Karpas-422 (cell line): Measurements from ENCODE around the gene SLC5A10. TPM values are rescaled to one million over a fixed set of nuclear protein-coding genes. Genes with fewer than 3 reads are reported as not detected.
A peak's percentile ranks its signal among the peaks of the same experiment; 100 is the strongest.

Source experiments
- DNase-seq: peaks from one replicate; pipeline ENCODE4 v3.0.0-alpha.2; 2015
- H2AFZ ChIP-seq: fragments of 200-600 bp; sonication (generic); 2 replicates; pipeline ENCODE4 v1.6.1; 2014; ENCODE audit warnings: antibody characterized with exemption, low read length, mixed read lengths
- H3K27ac ChIP-seq: fragments of 200-600 bp; sonication (generic); 2 replicates; pipeline ENCODE4 v1.5.1; 2014; ENCODE audit warnings: mild to moderate bottlenecking, low read length, moderate library complexity
- H3K27me3 ChIP-seq: fragments of 200-600 bp; sonication (generic); 2 replicates; pipeline ENCODE4 v1.6.1; 2014; ENCODE audit warnings: low read length, mixed read lengths
- H3K36me3 ChIP-seq: fragments of 200-600 bp; sonication (generic); 2 replicates; pipeline ENCODE4 v1.6.1; 2014; ENCODE audit warnings: low read length, mixed read lengths; ENCODE audit not compliant: insufficient read depth
- H3K4me1 ChIP-seq: fragments of 200-600 bp; sonication (generic); 2 replicates; pipeline ENCODE4 v1.6.1; 2014; ENCODE audit warnings: mild to moderate bottlenecking, low read length, mixed read lengths
- H3K4me2 ChIP-seq: fragments of 200-600 bp; sonication (generic); 2 replicates; pipeline ENCODE4 v1.6.1; 2014; ENCODE audit warnings: low read length, low read depth, mild to moderate bottlenecking; ENCODE audit not compliant: poor library complexity, severe bottlenecking
- H3K4me3 ChIP-seq: fragments of 200-600 bp; sonication (generic); 2 replicates; pipeline ENCODE4 v1.5.1; 2014; ENCODE audit warnings: mild to moderate bottlenecking, antibody characterized with exemption, low read length, mixed read lengths
- H3K79me2 ChIP-seq: fragments of 200-600 bp; sonication (generic); 2 replicates; pipeline ENCODE4 v1.6.1; 2014; ENCODE audit warnings: mild to moderate bottlenecking, low read length, mixed read lengths
- H3K9ac ChIP-seq: fragments of 200-600 bp; sonication (generic); 2 replicates; pipeline ENCODE4 v1.6.0; 2014; ENCODE audit warnings: low read length
- H3K9me2 ChIP-seq: fragments of 200-600 bp; sonication (generic), shearing (Covaris generic); replicated peaks from 2 replicates; pipeline ENCODE4 v1.6.0; 2014; ENCODE audit warnings: mild to moderate bottlenecking, low read length, moderate library complexity; ENCODE audit not compliant: insufficient read depth
- H3K9me3 ChIP-seq: fragments of 300-700, 200-600 bp; sonication (generic); 2 replicates; pipeline ENCODE4 v1.6.1; 2014; ENCODE audit warnings: low read length, mixed read lengths
- H4K20me1 ChIP-seq: fragments of 200-600 bp; sonication (generic); 2 replicates; pipeline ENCODE4 v1.6.1; 2014; ENCODE audit warnings: mild to moderate bottlenecking, antibody characterized with exemption, low read length, low read depth; ENCODE audit not compliant: insufficient read depth
- total RNA-seq: library from RNA; depleted of rRNA; stranded (reverse); fragments of >200 nt; shearing (Covaris generic); gene quantifications from 2 replicates; pipeline ENCODE4 v1.2.3, GENCODE V29; 2014; ENCODE audit warnings: low replicate concordance

The SLC5A10 gene
- total RNA-seq, 1 experiment from 2014 or later, result not detected

DNA sequence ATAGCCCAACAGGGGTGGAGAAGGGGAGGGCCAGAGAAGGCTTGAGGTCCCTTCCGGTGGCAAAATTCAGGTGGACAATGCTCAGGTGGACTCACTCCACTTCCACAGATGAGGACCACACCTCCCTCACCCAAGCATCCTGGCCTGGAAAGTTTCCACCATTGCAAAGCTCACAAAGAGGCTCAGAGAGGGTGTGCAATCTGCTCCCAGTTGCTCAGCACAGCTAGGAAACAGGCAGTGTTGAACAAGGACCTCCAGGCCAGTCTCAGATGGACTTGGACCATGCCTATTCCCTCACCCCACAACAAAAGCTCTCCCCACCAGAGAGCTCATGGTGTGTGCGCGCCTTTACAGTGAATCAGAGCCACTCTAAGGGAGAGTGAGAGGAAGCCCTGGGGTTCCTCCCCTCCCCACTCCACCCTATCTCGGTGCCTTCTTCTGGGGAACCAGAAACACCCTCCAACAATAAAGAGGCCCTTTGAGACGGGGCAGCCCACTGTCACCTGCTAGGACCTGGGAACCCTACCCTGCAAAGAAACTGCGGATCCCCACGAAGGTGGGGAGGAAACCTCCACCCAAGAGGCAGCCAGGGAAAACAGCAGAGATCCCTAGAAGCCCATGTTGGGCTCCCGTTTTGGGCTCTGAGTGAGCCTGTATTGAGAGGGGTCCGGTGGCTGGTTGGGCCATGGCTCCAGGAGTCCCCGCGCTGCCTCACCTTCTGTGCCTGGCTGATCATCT lies 51.0 kb downstream of the SLC5A10 start:
- peak overlapping the region; percentile 87 for H3K4me2 ChIP-seq
- no peaks in the 10 kb centered on the region for H3K27me3 ChIP-seq
- peak overlapping the region; percentile 78 for H3K4me3 ChIP-seq
- H4K20me1 ChIP-seq, result no peaks in the 10 kb centered on the region
- H3K4me1 ChIP-seq, result peaks cover 34% of the 10 kb centered on the region
- H3K9me2 ChIP-seq, result no peaks in the 10 kb centered on the region
- no peaks in the 10 kb centered on the region for H3K9me3 ChIP-seq
- no peaks in the 10 kb centered on the region; the same call in 1 of the 2 replicates for H3K36me3 ChIP-seq
- H3K27ac ChIP-seq, result no peak overlapping the region
- H2AFZ ChIP-seq, result no peak overlapping the region
- peaks cover 14% of the 10 kb centered on the region for H3K79me2 ChIP-seq
- DNase-seq, result no peak
- H3K9ac ChIP-seq, result peak overlapping the region; percentile 84; the same call in 1 of the 2 replicates

DNA sequence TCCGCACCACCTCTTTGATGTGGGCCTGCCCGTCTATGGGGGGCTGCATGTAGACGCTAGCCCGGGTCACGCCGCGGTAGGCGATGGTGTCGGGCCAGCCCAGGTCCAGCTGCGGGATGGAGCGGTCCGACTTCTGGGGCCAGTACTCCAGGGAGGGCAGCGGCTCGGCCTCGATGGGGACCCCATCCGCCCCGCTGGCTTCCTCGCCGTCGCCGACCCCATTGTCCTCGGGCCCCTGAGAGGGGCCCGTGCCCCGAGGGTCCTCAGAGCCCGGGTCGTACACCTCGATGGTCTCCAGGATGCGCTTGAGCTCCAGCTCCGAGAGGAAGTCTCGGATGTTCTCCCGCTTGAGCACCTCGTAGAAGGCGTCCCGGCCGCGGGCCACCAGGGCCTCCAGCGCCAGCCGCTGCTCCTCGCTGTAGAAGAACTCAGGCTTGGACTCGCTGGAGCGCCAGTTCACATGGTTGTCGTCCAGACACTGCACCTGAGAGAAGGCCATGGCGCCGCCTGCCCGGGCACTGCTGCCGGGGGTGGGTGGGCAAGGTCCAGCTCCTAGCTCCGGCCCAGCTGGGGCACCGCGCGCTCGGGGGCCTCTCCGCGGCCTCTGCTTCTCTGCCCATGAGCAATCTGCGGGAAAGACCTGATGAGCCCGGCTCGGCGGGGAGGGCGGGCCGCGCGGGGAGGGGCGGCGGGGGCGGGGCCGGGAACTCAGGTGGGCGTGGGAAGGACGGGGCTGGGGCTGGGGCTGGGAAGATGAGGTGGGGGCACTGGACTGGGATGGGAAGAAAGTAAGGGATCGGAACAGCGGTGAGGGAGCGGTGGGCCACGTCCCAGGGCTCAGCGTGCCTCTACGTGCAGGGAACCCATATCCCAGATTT lies 51.8 kb downstream of the SLC5A10 start:
- no peaks in the 10 kb centered on the region; the same call in 1 of the 2 replicates for H3K36me3 ChIP-seq
- DNase-seq, result peak; percentile 52
- H3K4me2 ChIP-seq, result peak overlapping the region; percentile 87
- no peak overlapping the region for H3K27ac ChIP-seq
- H3K4me1 ChIP-seq, result peaks cover 34% of the 10 kb centered on the region
- peaks cover 14% of the 10 kb centered on the region for H3K79me2 ChIP-seq
- H3K9me3 ChIP-seq, result no peaks in the 10 kb centered on the region
- H3K27me3 ChIP-seq, result no peaks in the 10 kb centered on the region
- H3K4me3 ChIP-seq, result peak overlapping the region; percentile 78
- H4K20me1 ChIP-seq, result no peaks in the 10 kb centered on the region
- peak overlapping the region; percentile 84 for H3K9ac ChIP-seq
- H2AFZ ChIP-seq, result peak overlapping the region; percentile 56; the same call in 1 of the 2 replicates
- no peaks in the 10 kb centered on the region for H3K9me2 ChIP-seq

DNA sequence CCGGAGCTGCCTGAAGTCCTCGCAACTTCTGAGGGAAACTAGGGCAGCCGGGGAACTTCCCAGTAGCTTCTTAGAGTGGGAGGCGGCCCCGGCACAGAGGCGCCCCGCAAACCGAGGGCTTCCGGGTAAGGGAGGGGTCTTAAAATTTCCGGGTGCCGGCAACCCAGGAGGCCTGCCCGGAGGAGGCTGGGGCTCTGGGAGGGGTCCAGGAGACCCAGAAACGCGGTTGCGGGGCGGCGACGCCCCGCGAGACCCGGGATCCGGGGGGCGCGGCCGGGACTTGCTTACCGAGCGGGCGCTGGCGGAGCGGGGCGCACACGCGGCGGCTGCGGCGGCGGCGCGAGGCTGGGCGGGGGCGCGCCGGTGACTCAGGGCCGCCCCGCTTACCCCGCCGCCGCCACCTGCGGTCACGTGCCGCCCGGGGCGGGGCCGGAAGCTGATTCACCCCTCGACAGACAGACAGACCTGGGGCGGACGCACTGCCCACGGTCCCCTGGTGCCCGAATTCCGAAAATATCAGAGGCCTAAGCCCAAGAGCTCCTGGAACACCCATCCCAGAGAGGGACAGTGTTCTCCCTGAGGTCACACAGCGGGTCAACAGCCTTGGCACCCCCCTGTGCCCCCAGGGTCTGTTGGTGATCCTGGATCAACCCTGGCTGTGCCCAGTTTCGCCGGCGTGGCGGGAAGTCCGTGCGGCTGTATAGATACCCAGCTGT lies 52.6 kb downstream of the SLC5A10 start, which contains the start of gene FAM83G:
FAM83G (minus strand) TSS at position 344 of the 716 bp plus-strand sequence. CDS start 723 bp downstream, outside the sequence.
- Histone ChIP-seq H3K9me3 (no peaks in the 10 kb centered on the region), H3K9me2 (no peaks in the 10 kb centered on the region), H3K4me2 (peak within 1 kb of the TSS; percentile 87), H3K79me2 (peaks cover 14% of the 10 kb centered on the region), H3K27me3 (no peaks in the 10 kb centered on the region), H3K9ac (peak within 1 kb of the TSS; percentile 84), H2AFZ (peak within 1 kb of the TSS; percentile 94), H3K4me3 (peak within 1 kb of the TSS; percentile 78), H3K4me1 (peaks cover 34% of the 10 kb centered on the region), H4K20me1 (no peaks in the 10 kb centered on the region), H3K36me3 (no peaks in the 10 kb centered on the region; the same call in 1 of the 2 replicates), H3K27ac (no peak within 1 kb of the TSS)
- peak; percentile 86 for DNase-seq

DNA sequence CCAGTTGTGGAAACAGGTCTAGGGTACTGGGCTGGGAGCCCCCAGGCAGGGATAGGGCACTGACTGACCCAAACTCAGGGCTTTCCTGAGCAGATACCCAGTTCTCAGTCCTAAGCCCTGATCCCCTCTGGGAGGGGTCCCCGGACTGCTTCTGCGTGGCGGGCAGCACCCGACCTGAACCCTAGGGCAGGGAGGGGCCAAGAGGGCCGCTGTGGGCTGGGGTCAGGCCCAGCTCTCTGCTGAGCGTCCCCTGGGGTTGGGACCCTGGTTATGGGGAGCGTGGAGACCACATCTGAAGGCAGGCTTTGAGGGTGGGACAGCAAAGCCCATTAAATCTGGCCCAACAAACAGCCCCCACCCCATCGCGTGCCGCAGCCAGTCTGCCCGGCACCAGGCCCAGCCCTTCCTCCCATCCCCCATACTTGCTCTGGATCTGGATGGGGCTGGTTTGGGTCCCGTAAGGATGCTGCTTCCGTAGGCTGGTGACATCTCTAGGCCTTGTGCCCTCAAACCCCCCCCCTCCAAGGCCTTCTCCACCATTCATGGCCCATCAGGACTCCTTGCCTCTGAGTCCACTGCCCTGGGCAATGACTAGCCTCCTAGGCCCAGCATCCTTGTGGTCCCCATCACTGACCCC lies 53.3 kb downstream of the SLC5A10 start:
- Histone ChIP-seq H3K36me3 (no peaks in the 10 kb centered on the region; the same call in 1 of the 2 replicates), H2AFZ (peak overlapping the region; percentile 94), H4K20me1 (no peaks in the 10 kb centered on the region), H3K27me3 (no peaks in the 10 kb centered on the region), H3K9me2 (no peaks in the 10 kb centered on the region), H3K4me1 (peaks cover 34% of the 10 kb centered on the region), H3K9me3 (no peaks in the 10 kb centered on the region), H3K27ac (no peak overlapping the region), H3K9ac (peak overlapping the region; percentile 84), H3K4me3 (peak overlapping the region; percentile 78), H3K79me2 (peaks cover 14% of the 10 kb centered on the region), H3K4me2 (peak overlapping the region; percentile 87)
- DNase-seq, result no peak

DNA sequence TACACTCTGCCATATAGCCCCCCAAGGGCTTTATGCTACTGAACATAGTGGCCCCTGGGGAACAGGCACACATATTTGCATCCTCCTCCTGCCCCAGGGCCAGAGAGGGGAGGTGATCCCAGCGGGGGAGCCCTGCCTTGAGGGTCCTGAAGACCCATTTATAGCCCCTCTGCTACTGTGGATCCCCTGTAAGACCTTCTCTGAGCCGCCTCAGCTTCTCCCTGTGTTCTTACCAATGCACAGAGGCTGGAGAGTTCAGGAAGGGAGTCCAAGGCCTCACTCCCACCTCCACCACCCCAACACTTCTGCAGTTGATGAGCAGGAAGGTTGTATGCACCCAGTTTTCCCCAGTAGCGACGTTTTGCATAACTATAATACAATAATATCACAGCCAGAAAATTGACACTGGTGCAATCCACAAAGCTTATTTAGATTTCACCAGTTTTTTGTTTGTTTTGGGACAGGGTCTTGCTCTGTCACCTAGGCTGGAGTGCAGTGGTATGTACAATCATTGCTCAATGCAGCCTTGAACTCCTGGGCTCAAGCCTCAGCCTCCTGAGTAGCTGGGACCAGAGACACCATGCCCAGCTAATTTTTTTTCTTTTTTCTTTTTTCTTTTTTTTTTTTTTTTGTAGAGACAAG lies 53.9 kb downstream of the SLC5A10 start:
- H3K36me3 ChIP-seq, result no peaks in the 10 kb centered on the region; the same call in 1 of the 2 replicates
- no peaks in the 10 kb centered on the region for H3K9me3 ChIP-seq
- no peaks in the 10 kb centered on the region for H3K9me2 ChIP-seq
- no peak overlapping the region for H3K9ac ChIP-seq
- peaks cover 14% of the 10 kb centered on the region for H3K79me2 ChIP-seq
- no peak overlapping the region for H2AFZ ChIP-seq
- H3K4me3 ChIP-seq, result no peak overlapping the region
- H3K4me2 ChIP-seq, result peak overlapping the region; percentile 87
- no peaks in the 10 kb centered on the region for H4K20me1 ChIP-seq
- no peak overlapping the region for H3K27ac ChIP-seq
- H3K4me1 ChIP-seq, result peaks cover 34% of the 10 kb centered on the region
- no peaks in the 10 kb centered on the region for H3K27me3 ChIP-seq
- no peak for DNase-seq

DNA sequence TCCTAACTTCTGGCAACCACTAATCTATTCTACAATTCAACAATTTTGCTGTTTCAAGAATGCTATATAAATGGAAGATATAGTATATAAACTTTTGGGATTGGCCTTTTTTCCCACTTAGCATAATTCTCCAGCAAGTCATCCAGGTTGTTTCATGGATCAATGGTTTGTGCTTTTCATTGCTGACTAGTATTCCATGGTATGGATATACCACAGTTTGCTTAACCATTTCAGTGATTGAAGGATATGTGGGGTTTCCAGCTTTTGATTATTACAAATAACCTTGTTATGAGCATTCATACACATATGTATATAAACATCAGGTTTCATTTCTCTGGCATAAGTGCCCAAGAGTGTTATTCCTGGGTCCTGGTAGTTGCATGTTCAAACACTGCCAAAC lies 54.7 kb downstream of the SLC5A10 start:
- no peak overlapping the region for H3K27ac ChIP-seq
- no peak overlapping the region for H3K9ac ChIP-seq
- H3K4me1 ChIP-seq, result peaks cover 34% of the 10 kb centered on the region
- no peaks in the 10 kb centered on the region for H4K20me1 ChIP-seq
- H3K36me3 ChIP-seq, result no peaks in the 10 kb centered on the region; the same call in 1 of the 2 replicates
- H3K27me3 ChIP-seq, result no peaks in the 10 kb centered on the region
- no peak for DNase-seq
- H3K9me2 ChIP-seq, result no peaks in the 10 kb centered on the region
- peaks cover 14% of the 10 kb centered on the region for H3K79me2 ChIP-seq
- H3K4me3 ChIP-seq, result no peak overlapping the region
- H2AFZ ChIP-seq, result no peak overlapping the region
- H3K4me2 ChIP-seq, result no peak overlapping the region
- H3K9me3 ChIP-seq, result no peaks in the 10 kb centered on the region

DNA sequence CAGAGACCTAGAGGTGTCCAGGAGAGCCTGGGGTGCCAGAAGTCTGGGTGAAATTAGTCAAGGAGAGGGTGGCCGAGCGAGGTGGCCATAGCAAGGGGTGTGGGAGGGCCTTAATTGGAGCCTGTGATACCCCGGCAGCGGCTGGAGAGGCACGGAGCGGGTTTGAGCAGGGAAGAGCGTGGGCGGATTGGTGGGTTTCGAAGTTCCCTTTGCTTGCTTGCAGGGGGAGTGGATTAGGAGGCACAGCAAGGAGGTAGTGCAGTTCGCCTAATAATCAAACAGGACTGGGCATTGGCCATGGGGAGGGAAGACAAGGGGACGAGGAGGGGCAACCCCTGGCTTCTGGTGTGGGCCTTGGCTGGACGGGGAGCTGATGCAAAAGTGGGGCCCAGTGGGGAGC lies 58.0 kb downstream of the SLC5A10 start:
- Histone ChIP-seq H2AFZ (no peak overlapping the region), H3K4me2 (no peak overlapping the region), H3K79me2 (no peaks in the 10 kb centered on the region), H3K4me1 (peaks cover 11% of the 10 kb centered on the region), H3K27ac (no peak overlapping the region), H3K36me3 (no peaks in the 10 kb centered on the region), H3K9me3 (no peaks in the 10 kb centered on the region), H3K9me2 (no peaks in the 10 kb centered on the region), H3K9ac (no peak overlapping the region), H4K20me1 (no peaks in the 10 kb centered on the region), H3K27me3 (no peaks in the 10 kb centered on the region), H3K4me3 (no peak overlapping the region)
- DNase-seq, result no peak
